GM10248 (cell line): ENCODE measurements around the gene COL23A1.

ENCODE experiments used
- CTCF ChIA-PET: fragments of 300-600 bp; sonication (Branson Sonifier 250); formaldehyde crosslinking; extraction: SDS; loops from one replicate; lab custom pipeline; 2021; ENCODE audit warnings: antibody characterized with exemption; lab: Yijun Ruan, JAX
- POLR2A ChIA-PET: fragments of 350-650 bp; sonication (Branson Sonifier 250); formaldehyde crosslinking; extraction: SDS; loops from one replicate; lab custom pipeline; 2020; ENCODE audit warnings: antibody characterized with exemption; lab: Yijun Ruan, JAX
- DNase-seq: peaks from one replicate; pipeline ENCODE4 v3.0.0; 2012; ENCODE audit errors: extremely low spot score
- CTCF ChIP-seq: IDR thresholded peaks from 2 replicates; pipeline ENCODE4 v1.5.1; 2012; ENCODE audit warnings: mild to moderate bottlenecking, low read depth; ENCODE audit errors: extremely low read depth, missing control alignments, control extremely low read depth

Gene COL23A1

GRCh38 chr5:178520851-178521250 lies 69.3 kb downstream of the COL23A1 start:
- ChIA-PET POLR2A (no interaction called here), CTCF (no interaction called here)
- no peak for TF ChIP-seq CTCF
- DNase-seq = no peak

GRCh38 chr5:178519804-178520203 lies 70.4 kb downstream of the COL23A1 start:
- no peak for DNase-seq
- ChIA-PET CTCF (no interaction called here), POLR2A (no interaction called here)
- TF ChIP-seq CTCF = no peak

GRCh38 chr5:178519155-178519554 lies 71.0 kb downstream of the COL23A1 start:
- ChIA-PET POLR2A (no interaction called here), CTCF (no interaction called here)
- TF ChIP-seq CTCF = no peak
- no peak for DNase-seq

GRCh38 chr5:178516504-178517235 lies 73.5 kb downstream of the COL23A1 start:
- DNase-seq = no peak

GRCh38 chr5:178515776-178516503 lies 74.3 kb downstream of the COL23A1 start:
- POLR2A ChIA-PET = no interaction called here
- TF ChIP-seq CTCF = no peak
- CTCF ChIA-PET = interaction anchor here (1.5 kb wide), 1 partner anchor 54 kb away, joined by 3 read pairs; no protein-coding TSS in a partner anchor
- no peak for DNase-seq

More at GRCh38 chr5:178516504-178517235, 73.5 kb downstream of the COL23A1 start:
- ChIA-PET CTCF (no interaction called here), POLR2A (no interaction called here)
- no peak for TF ChIP-seq CTCF

- TF ChIP-seq CTCF = no peak
- ChIA-PET POLR2A (no interaction called here), CTCF (interaction anchor here (0.9 to 1.5 kb wide), 2 partner anchors 8 to 53 kb away, joined by 3 read pairs; no protein-coding TSS in a partner anchor)
- no peak for DNase-seq
Measured at GRCh38 chr5:178514851-178515418, 75.3 kb downstream of the COL23A1 start.
